Smooth muscle cell (in vitro differentiated cells): ENCODE results near the gene OGDH. TPM values are rescaled to one million over a fixed set of nuclear protein-coding genes. Genes with fewer than 3 reads are reported as not detected.

ENCODE experiments used
- DNase-seq: peaks from one replicate; lab custom pipeline; 2025; ENCODE audit not compliant: unreplicated experiment; lab: John Stamatoyannopoulos, UW
- H2AFZ ChIP-seq: fragments of 200-600 bp; sonication (generic); 2 replicates; pipeline ENCODE4 v1.6.0; 2016; ENCODE audit warnings: antibody characterized with exemption, low read depth, mild to moderate bottlenecking
- H3F3A ChIP-seq: fragments of 200-600 bp; sonication (generic); 2 replicates; pipeline ENCODE4 v1.6.0; 2017; ENCODE audit warnings: antibody characterized with exemption, low read depth
- H3K27ac ChIP-seq: fragments of 200-600 bp; sonication (generic); 2 replicates; pipeline ENCODE4 v1.5.1; 2016; ENCODE audit warnings: low read depth, mild to moderate bottlenecking
- H3K27me3 ChIP-seq: fragments of 200-600 bp; sonication (generic); 2 replicates; pipeline ENCODE4 v1.6.1; 2016; ENCODE audit warnings: low read depth, mild to moderate bottlenecking
- H3K36me3 ChIP-seq: fragments of 200-600 bp; sonication (generic); 2 replicates; pipeline ENCODE4 v1.5.1; 2016; ENCODE audit warnings: low read depth
- H3K4me1 ChIP-seq: fragments of 200-600 bp; sonication (generic); 2 replicates; pipeline ENCODE4 v1.5.1; 2016; ENCODE audit warnings: low read depth
- H3K4me2 ChIP-seq: fragments of 200-600 bp; sonication (generic); 2 replicates; pipeline ENCODE4 v1.6.0; 2016; ENCODE audit warnings: mild to moderate bottlenecking
- H3K4me3 ChIP-seq: fragments of 200-600 bp; sonication (generic); 2 replicates; pipeline ENCODE4 v1.5.1; 2016; ENCODE audit warnings: mild to moderate bottlenecking
- H3K79me2 ChIP-seq: fragments of 200-600 bp; sonication (generic); 2 replicates; pipeline ENCODE4 v1.6.0; 2016; ENCODE audit warnings: low read depth, mild to moderate bottlenecking
- H3K9ac ChIP-seq: fragments of 200-600 bp; sonication (generic); 2 replicates; pipeline ENCODE4 v1.6.0; 2016; ENCODE audit warnings: low read depth
- H3K9me3 ChIP-seq: fragments of 200-600 bp; sonication (generic); replicated peaks from 2 replicates; pipeline ENCODE4 v1.5.1; 2016; ENCODE audit warnings: low read depth
- H4K20me1 ChIP-seq: fragments of 200-600 bp; sonication (generic); 2 replicates; pipeline ENCODE4 v1.6.0; 2016; ENCODE audit warnings: low read depth
- CTCF ChIP-seq: fragments of 200-600 bp; sonication (generic); IDR thresholded peaks from 2 replicates; pipeline ENCODE4 v1.5.1; 2017; ENCODE audit warnings: borderline replicate concordance, mild to moderate bottlenecking, antibody characterized with exemption; ENCODE audit not compliant: insufficient read depth, poor library complexity, severe bottlenecking
- WGBS: methylation state at CpG from one replicate; pipeline ENCODE4 v1.1.7; 2016; ENCODE audit warnings: low lambda C conversion rate; 5-methylcytosine and 5-hydroxymethylcytosine counted together
- polyA plus RNA-seq: library from polyadenylated mRNA; unstranded; fragments of >200 nt; fragmentation: Nextera tagmentation; extraction: Ambion mirVana; gene quantifications from 2 replicates; pipeline ENCODE4 v1.2.1, GENCODE V29; 2016
- total RNA-seq: library from RNA; depleted of rRNA; stranded (reverse); fragments of >200 nt; gene quantifications from 2 replicates; pipeline ENCODE4 v1.2.3, GENCODE V29; 2014

OGDH gene
- total and polyA plus RNA-seq, 2 experiments from 2014 or later, result 32.6 to 34.2 TPM

GRCh38 chr7:44576228-44576627, 30.2 kb upstream of the OGDH start:
- H3F3A ChIP-seq, result no peaks in the 10 kb centered on the region
- H3K9ac ChIP-seq, result no peak overlapping the region
- H3K36me3 ChIP-seq, result peaks cover 5% of the 10 kb centered on the region
- TF ChIP-seq CTCF, result no peak
- H3K27ac ChIP-seq, result no peak overlapping the region
- peaks cover 24% of the 10 kb centered on the region for H3K4me1 ChIP-seq
- H3K4me2 ChIP-seq, result no peak overlapping the region
- no peak overlapping the region for H3K4me3 ChIP-seq
- no peak for DNase-seq
- no peaks in the 10 kb centered on the region for H4K20me1 ChIP-seq
- peaks cover 42% of the 10 kb centered on the region for H3K79me2 ChIP-seq
- no peaks in the 10 kb centered on the region for H3K9me3 ChIP-seq
- H2AFZ ChIP-seq, result no peak overlapping the region
- 92% methylated on average over 2 of the region's 2 CpGs for WGBS
- no peaks in the 10 kb centered on the region for H3K27me3 ChIP-seq

GRCh38 chr7:44580945-44581878, 25.2 kb upstream of the OGDH start:
- Histone ChIP-seq H2AFZ (peak overlapping the region; percentile 71), H3K27ac (peak overlapping the region; percentile 37), H3K36me3 (no peaks in the 10 kb centered on the region), H4K20me1 (no peaks in the 10 kb centered on the region), H3K4me3 (peak overlapping the region; percentile 71), H3K27me3 (no peaks in the 10 kb centered on the region), H3K9ac (peak overlapping the region; percentile 74), H3F3A (no peaks in the 10 kb centered on the region), H3K9me3 (no peaks in the 10 kb centered on the region), H3K79me2 (peaks cover 16% of the 10 kb centered on the region), H3K4me2 (peak overlapping the region; percentile 92), H3K4me1 (peaks cover 14% of the 10 kb centered on the region)
- 37% methylated on average over 30 of the region's 30 CpGs for WGBS
- no peak for DNase-seq
- TF ChIP-seq CTCF, result no peak

GRCh38 chr7:44581879-44582603, 24.4 kb upstream of the OGDH start, which contains the start of gene TMED4:
Gene TMED4 (minus strand): TSS chr7:44582231. CDS start chr7:44582206, 25 bp downstream.
- no peaks in the 10 kb centered on the region for H3F3A ChIP-seq
- H3K9ac ChIP-seq, result peak within 1 kb of the TSS; percentile 85
- no peaks in the 10 kb centered on the region for H4K20me1 ChIP-seq
- no peak for TF ChIP-seq CTCF
- peak within 1 kb of the TSS; percentile 90 for H3K27ac ChIP-seq
- H3K9me3 ChIP-seq, result no peaks in the 10 kb centered on the region
- H3K4me2 ChIP-seq, result peak within 1 kb of the TSS; percentile 92
- WGBS, result under 1% methylated on average over 51 of the region's 71 CpGs
- H3K79me2 ChIP-seq, result peaks cover 16% of the 10 kb centered on the region
- H3K27me3 ChIP-seq, result no peaks in the 10 kb centered on the region
- peaks cover 14% of the 10 kb centered on the region for H3K4me1 ChIP-seq
- no peaks in the 10 kb centered on the region for H3K36me3 ChIP-seq
- peak within 1 kb of the TSS; percentile 96 for H2AFZ ChIP-seq
- peak; percentile 99 for DNase-seq
- H3K4me3 ChIP-seq, result peak within 1 kb of the TSS; percentile 71
